Measurements from ENCODE around the gene TCF4. TPM values are rescaled to one million over a fixed set of nuclear protein-coding genes. Genes with fewer than 3 reads are reported as not detected.

The TCF4 gene
- total and polyA plus RNA-seq, 2 experiments from 2014 or later: 77.7 to 89.2 TPM

DNA sequence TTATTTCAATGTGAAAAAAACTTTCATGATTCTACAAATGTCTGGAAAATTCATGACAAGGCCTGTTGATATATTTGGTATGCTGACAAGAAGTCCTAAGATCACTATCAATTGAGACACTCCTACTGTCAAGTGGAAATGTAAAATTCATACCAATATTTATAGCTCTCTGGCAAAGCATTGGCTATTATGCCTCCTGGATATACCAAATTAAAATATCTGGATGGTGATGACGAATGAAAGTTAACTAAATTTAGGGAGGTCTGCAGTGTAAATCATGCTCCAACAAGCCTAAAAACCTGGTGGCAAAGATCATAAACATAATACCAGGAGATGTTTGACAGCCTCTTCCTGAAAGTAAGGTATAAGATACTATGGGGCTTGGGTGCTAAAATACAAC is 41.1 kb upstream of the TCF4 start:
- Mint-ChIP-seq H3K4me3 (no peak overlapping the region), H3K9me3 (no peaks in the 10 kb centered on the region), H3K4me1 (peaks cover 9% of the 10 kb centered on the region), H3K36me3 (ENCODE audit: low read depth) (no peaks in the 10 kb centered on the region), H3K27ac (no peak overlapping the region), H3K27me3 (ENCODE audit: insufficient read depth, low read depth, poor library complexity) (no peaks in the 10 kb centered on the region)
- Histone ChIP-seq H3K4me1 (ENCODE audit: insufficient read depth) (peaks cover 4% of the 10 kb centered on the region; the same call in 1 of the 2 replicates), H4K20me1 (replicated peaks; ENCODE audit: insufficient read depth) (no peaks in the 10 kb centered on the region), H2AFZ (no peak overlapping the region), H3K36me3 (ENCODE audit: insufficient read depth) (no peaks in the 10 kb centered on the region), H3K79me2 (replicated peaks; ENCODE audit: insufficient read depth) (no peaks in the 10 kb centered on the region), H3K4me3 (no peak overlapping the region), H3K27me3 (ENCODE audit: insufficient read depth) (no peaks in the 10 kb centered on the region), H3K9me2 (ENCODE audit: insufficient read depth) (no peaks in the 10 kb centered on the region), H3K4me2 (no peak overlapping the region), H3K27ac (ENCODE audit: low read depth) (no peak overlapping the region), H3F3A (replicated peaks; ENCODE audit: low read depth) (no peaks in the 10 kb centered on the region)
- no peak for TF ChIP-seq POLR2AphosphoS5 (IDR thresholded peaks at IDR 0.05; ENCODE audit: low read depth)
- TF ChIP-seq JUNB (IDR thresholded peaks at IDR 0.05; ENCODE audit: unreplicated experiment): no peak
- no peak for TF ChIP-seq EZH2phosphoT487 (IDR thresholded peaks at IDR 0.05; ENCODE audit: unreplicated experiment)
- TF ChIP-seq ZNF114 (CRISPR knock-in tag; IDR thresholded peaks at IDR 0.05): no peak
- no peak for TF ChIP-seq CREB1 (CRISPR knock-in tag; IDR thresholded peaks at IDR 0.05; ENCODE audit: low read depth)
- TF ChIP-seq, protein P1, sequence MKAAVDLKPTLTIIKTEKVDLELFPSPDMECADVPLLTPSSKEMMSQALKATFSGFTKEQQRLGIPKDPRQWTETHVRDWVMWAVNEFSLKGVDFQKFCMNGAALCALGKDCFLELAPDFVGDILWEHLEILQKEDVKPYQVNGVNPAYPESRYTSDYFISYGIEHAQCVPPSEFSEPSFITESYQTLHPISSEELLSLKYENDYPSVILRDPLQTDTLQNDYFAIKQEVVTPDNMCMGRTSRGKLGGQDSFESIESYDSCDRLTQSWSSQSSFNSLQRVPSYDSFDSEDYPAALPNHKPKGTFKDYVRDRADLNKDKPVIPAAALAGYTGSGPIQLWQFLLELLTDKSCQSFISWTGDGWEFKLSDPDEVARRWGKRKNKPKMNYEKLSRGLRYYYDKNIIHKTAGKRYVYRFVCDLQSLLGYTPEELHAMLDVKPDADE (IDR thresholded peaks at IDR 0.05): no peak
- no peak for TF ChIP-seq EZH2 (IDR thresholded peaks at IDR 0.05; ENCODE audit: low read depth, unreplicated experiment)
- TF ChIP-seq, protein P2, sequence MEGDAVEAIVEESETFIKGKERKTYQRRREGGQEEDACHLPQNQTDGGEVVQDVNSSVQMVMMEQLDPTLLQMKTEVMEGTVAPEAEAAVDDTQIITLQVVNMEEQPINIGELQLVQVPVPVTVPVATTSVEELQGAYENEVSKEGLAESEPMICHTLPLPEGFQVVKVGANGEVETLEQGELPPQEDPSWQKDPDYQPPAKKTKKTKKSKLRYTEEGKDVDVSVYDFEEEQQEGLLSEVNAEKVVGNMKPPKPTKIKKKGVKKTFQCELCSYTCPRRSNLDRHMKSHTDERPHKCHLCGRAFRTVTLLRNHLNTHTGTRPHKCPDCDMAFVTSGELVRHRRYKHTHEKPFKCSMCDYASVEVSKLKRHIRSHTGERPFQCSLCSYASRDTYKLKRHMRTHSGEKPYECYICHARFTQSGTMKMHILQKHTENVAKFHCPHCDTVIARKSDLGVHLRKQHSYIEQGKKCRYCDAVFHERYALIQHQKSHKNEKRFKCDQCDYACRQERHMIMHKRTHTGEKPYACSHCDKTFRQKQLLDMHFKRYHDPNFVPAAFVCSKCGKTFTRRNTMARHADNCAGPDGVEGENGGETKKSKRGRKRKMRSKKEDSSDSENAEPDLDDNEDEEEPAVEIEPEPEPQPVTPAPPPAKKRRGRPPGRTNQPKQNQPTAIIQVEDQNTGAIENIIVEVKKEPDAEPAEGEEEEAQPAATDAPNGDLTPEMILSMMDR (conservative IDR thresholded peaks at IDR 0.05; ENCODE audit: low read depth in 2 of 2): no peak
- no peak for TF ChIP-seq STAT1 (IDR thresholded peaks at IDR 0.05; ENCODE audit: unreplicated experiment)
- no peak for TF ChIP-seq ZNF331 (CRISPR knock-in tag; IDR thresholded peaks at IDR 0.05; ENCODE audit: low read depth)
- TF ChIP-seq, protein P3, sequence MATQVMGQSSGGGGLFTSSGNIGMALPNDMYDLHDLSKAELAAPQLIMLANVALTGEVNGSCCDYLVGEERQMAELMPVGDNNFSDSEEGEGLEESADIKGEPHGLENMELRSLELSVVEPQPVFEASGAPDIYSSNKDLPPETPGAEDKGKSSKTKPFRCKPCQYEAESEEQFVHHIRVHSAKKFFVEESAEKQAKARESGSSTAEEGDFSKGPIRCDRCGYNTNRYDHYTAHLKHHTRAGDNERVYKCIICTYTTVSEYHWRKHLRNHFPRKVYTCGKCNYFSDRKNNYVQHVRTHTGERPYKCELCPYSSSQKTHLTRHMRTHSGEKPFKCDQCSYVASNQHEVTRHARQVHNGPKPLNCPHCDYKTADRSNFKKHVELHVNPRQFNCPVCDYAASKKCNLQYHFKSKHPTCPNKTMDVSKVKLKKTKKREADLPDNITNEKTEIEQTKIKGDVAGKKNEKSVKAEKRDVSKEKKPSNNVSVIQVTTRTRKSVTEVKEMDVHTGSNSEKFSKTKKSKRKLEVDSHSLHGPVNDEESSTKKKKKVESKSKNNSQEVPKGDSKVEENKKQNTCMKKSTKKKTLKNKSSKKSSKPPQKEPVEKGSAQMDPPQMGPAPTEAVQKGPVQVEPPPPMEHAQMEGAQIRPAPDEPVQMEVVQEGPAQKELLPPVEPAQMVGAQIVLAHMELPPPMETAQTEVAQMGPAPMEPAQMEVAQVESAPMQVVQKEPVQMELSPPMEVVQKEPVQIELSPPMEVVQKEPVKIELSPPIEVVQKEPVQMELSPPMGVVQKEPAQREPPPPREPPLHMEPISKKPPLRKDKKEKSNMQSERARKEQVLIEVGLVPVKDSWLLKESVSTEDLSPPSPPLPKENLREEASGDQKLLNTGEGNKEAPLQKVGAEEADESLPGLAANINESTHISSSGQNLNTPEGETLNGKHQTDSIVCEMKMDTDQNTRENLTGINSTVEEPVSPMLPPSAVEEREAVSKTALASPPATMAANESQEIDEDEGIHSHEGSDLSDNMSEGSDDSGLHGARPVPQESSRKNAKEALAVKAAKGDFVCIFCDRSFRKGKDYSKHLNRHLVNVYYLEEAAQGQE (IDR thresholded peaks at IDR 0.05; ENCODE audit: unreplicated experiment): no peak
- TF ChIP-seq, protein P4, sequence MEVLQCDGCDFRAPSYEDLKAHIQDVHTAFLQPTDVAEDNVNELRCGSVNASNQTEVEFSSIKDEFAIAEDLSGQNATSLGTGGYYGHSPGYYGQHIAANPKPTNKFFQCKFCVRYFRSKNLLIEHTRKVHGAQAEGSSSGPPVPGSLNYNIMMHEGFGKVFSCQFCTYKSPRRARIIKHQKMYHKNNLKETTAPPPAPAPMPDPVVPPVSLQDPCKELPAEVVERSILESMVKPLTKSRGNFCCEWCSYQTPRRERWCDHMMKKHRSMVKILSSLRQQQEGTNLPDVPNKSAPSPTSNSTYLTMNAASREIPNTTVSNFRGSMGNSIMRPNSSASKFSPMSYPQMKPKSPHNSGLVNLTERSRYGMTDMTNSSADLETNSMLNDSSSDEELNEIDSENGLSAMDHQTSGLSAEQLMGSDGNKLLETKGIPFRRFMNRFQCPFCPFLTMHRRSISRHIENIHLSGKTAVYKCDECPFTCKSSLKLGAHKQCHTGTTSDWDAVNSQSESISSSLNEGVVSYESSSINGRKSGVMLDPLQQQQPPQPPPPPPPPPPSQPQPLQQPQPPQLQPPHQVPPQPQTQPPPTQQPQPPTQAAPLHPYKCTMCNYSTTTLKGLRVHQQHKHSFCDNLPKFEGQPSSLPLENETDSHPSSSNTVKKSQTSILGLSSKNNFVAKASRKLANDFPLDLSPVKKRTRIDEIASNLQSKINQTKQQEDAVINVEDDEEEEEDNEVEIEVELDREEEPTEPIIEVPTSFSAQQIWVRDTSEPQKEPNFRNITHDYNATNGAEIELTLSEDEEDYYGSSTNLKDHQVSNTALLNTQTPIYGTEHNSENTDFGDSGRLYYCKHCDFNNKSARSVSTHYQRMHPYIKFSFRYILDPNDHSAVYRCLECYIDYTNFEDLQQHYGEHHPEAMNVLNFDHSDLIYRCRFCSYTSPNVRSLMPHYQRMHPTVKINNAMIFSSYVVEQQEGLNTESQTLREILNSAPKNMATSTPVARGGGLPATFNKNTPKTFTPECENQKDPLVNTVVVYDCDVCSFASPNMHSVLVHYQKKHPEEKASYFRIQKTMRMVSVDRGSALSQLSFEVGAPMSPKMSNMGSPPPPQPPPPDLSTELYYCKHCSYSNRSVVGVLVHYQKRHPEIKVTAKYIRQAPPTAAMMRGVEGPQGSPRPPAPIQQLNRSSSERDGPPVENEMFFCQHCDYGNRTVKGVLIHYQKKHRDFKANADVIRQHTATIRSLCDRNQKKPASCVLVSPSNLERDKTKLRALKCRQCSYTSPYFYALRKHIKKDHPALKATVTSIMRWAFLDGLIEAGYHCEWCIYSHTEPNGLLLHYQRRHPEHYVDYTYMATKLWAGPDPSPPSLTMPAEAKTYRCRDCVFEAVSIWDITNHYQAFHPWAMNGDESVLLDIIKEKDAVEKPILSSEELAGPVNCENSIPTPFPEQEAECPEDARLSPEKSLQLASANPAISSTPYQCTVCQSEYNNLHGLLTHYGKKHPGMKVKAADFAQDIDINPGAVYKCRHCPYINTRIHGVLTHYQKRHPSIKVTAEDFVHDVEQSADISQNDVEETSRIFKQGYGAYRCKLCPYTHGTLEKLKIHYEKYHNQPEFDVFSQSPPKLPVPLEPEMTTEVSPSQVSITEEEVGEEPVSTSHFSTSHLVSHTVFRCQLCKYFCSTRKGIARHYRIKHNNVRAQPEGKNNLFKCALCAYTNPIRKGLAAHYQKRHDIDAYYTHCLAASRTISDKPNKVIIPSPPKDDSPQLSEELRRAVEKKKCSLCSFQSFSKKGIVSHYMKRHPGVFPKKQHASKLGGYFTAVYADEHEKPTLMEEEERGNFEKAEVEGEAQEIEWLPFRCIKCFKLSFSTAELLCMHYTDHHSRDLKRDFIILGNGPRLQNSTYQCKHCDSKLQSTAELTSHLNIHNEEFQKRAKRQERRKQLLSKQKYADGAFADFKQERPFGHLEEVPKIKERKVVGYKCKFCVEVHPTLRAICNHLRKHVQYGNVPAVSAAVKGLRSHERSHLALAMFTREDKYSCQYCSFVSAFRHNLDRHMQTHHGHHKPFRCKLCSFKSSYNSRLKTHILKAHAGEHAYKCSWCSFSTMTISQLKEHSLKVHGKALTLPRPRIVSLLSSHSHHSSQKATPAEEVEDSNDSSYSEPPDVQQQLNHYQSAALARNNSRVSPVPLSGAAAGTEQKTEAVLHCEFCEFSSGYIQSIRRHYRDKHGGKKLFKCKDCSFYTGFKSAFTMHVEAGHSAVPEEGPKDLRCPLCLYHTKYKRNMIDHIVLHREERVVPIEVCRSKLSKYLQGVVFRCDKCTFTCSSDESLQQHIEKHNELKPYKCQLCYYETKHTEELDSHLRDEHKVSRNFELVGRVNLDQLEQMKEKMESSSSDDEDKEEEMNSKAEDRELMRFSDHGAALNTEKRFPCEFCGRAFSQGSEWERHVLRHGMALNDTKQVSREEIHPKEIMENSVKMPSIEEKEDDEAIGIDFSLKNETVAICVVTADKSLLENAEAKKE (CRISPR knock-in tag; IDR thresholded peaks at IDR 0.05): no peak
- TF ChIP-seq NANOG (IDR thresholded peaks at IDR 0.05; ENCODE audit: borderline replicate concordance): no peak
- DNase-seq (ENCODE audit: low spot score) (no peak), ATAC-seq (no peak)

Measured in GM23338 (cell line).